Activated naive CD4-positive, alpha-beta T cell treated with anti-CD3 and anti-CD28 coated beads, Interleukin-2, amount 50 U/mL, for 16 hours (primary cell): ENCODE measurements around the gene PCLO.

Experiments used
- DNase-seq: peaks from one replicate; pipeline ENCODE4 v3.0.0-alpha.2; 2020

Gene PCLO

GRCh38 chr7:83162402-83163256 is at the start of gene PCLO:
Gene PCLO, minus strand, starts transcription at chr7:83162884. Its CDS starts 292 bp downstream, at chr7:83162592.
- peak; percentile 51 for DNase-seq

GRCh38 chr7:83211685-83212084 is 49.0 kb upstream of the PCLO start:
- no peak for DNase-seq

- no peak for DNase-seq
Measured at GRCh38 chr7:83210479-83210878, 47.8 kb upstream of the PCLO start.

- no peak for DNase-seq
Measured at GRCh38 chr7:83204715-83205114, 42.0 kb upstream of the PCLO start.

GRCh38 chr7:83201355-83201754 is 38.7 kb upstream of the PCLO start:
- DNase-seq, result no peak

GRCh38 chr7:83190659-83191389 is 28.1 kb upstream of the PCLO start:
- no peak for DNase-seq

GRCh38 chr7:83178796-83179195 is 16.1 kb upstream of the PCLO start:
- DNase-seq, result no peak

GRCh38 chr7:83178066-83178465 is 15.4 kb upstream of the PCLO start:
- no peak for DNase-seq

GRCh38 chr7:83173664-83174063 is 11.0 kb upstream of the PCLO start:
- DNase-seq, result no peak

- DNase-seq, result no peak
Measured at GRCh38 chr7:83166781-83167180, 4.1 kb upstream of the PCLO start.

GRCh38 chr7:83161899-83162401 is 734 bp downstream of the PCLO start:
- no peak for DNase-seq

GRCh38 chr7:83161186-83161585 is 1.5 kb downstream of the PCLO start:
- DNase-seq, result no peak

GRCh38 chr7:83159731-83160130 is 3.0 kb downstream of the PCLO start:
- no peak for DNase-seq

GRCh38 chr7:83156006-83156405 is 6.7 kb downstream of the PCLO start:
- DNase-seq, result no peak

GRCh38 chr7:83155407-83155806 is 7.3 kb downstream of the PCLO start:
- DNase-seq, result no peak

- DNase-seq, result no peak
Measured at GRCh38 chr7:83153419-83153818, 9.3 kb downstream of the PCLO start.

- DNase-seq, result no peak
Measured at GRCh38 chr7:83150310-83150709, 12.4 kb downstream of the PCLO start.

- no peak for DNase-seq
Measured at GRCh38 chr7:83149466-83149865, 13.2 kb downstream of the PCLO start.

GRCh38 chr7:83148776-83149175 is 13.9 kb downstream of the PCLO start:
- DNase-seq, result no peak

GRCh38 chr7:83143107-83143506 is 19.6 kb downstream of the PCLO start:
- no peak for DNase-seq

- no peak for DNase-seq
Measured at GRCh38 chr7:83142365-83142764, 20.3 kb downstream of the PCLO start.

GRCh38 chr7:83141927-83142326 is 20.8 kb downstream of the PCLO start:
- no peak for DNase-seq

GRCh38 chr7:83130623-83131545 is 31.8 kb downstream of the PCLO start:
- DNase-seq, result no peak
